ENCODE data around the gene ANKRD40. TPM values are rescaled to one million over a fixed set of nuclear protein-coding genes. Genes with fewer than 3 reads are reported as not detected.

ANKRD40 gene
- total and polyA plus RNA-seq, 9 of the 15 experiments (the other 6 are each of a cell fraction or from before 2014, with no cell fraction given), result 9.0 to 28.9 (median 27.7) TPM

DNA sequence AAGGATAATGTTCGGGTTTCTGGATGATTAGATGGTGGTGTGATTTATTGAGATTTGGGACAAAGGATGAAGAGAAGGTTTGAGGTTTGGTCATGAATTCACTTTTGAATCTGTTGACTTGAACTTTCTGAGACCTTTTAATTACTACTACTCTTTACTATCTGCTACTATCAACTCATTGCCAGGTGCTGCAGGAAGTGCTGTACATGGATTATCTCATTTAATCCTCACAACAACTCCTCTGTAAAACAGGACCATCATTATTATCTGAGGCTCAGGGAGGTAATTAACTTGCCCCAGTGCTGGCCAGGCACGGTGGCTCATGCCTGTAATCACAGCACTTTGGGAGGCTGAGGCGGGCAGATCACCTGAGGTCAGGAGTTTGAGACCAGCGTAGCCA lies 2.9 kb upstream of the ANKRD40 start:
- DNase-seq (ENCODE audit: extremely low read depth in 1 of 4, low spot score in 3 of 4), result no peak
- intact Hi-C loops (cut with micrococcal nuclease), result no loop called here
- ChIA-PET CTCF (ENCODE audit: low intra/inter-chr PET ratio) (no interaction called here), POLR2A (no interaction called here)
- Histone ChIP-seq H3K9ac (ENCODE audit: insufficient read depth in 1 of 2, low read depth in 2 of 2, low read length in 2 of 2) (no peak overlapping the region), H3K27me3 (ENCODE audit: control insufficient read depth in 2 of 2, insufficient read depth in 2 of 2, low read length in 2 of 2) (no peaks in the 10 kb centered on the region), H2AFZ (ENCODE audit: low read depth, low read length) (no peak overlapping the region), H3K4me2 (ENCODE audit: insufficient read depth, low read length) (no peak overlapping the region), H3K4me3 (no peak overlapping the region), H3K9me3 (replicated peaks; ENCODE audit: control insufficient read depth, insufficient read depth, low read depth, low read length) (no peaks in the 10 kb centered on the region), H3K27ac (ENCODE audit: extremely low read depth, low read depth, low read length) (no peak overlapping the region), H3K9me1 (ENCODE audit: control insufficient read depth, insufficient read depth, low read length) (no peaks in the 10 kb centered on the region), H3K4me1 (replicated peaks in 1 of 2; ENCODE audit: control insufficient read depth in 2 of 2, insufficient read depth in 2 of 2, low read length in 2 of 2) (peaks cover 15 to 20% of the 10 kb centered on the region in 2 experiments; a peak in 4 of 5 replicates), H3K79me2 (ENCODE audit: control insufficient read depth, insufficient read depth, low read length) (peaks cover 33% of the 10 kb centered on the region), H3K36me3 (ENCODE audit: control insufficient read depth, insufficient read depth, low read length) (peaks cover 3% of the 10 kb centered on the region; the same call in 1 of the 3 replicates), H4K20me1 (replicated peaks; ENCODE audit: control insufficient read depth, insufficient read depth, low read length) (no peaks in the 10 kb centered on the region)
- in situ Hi-C loops (cut with MboI), result no loop called here
- WGBS (ENCODE audit: insufficient coverage, low coverage, missing lambda C conversion rate), result 46% methylated on average over 4 of the region's 4 CpGs
- no peak for FAIRE-seq
- no peak for ATAC-seq
- TF ChIP-seq TAL1 (IDR thresholded peaks at IDR 0.05) (peak; percentile 22; the same call in 1 of the 2 replicates), CBFA2T3 (IDR thresholded peaks at IDR 0.05) (peak; percentile 75), CBFA2T2 (conservative IDR thresholded peaks at IDR 0.05) (peak; percentile 46), KDM1A (IDR thresholded peaks at IDR 0.05) (peak; percentile 70 to 78; a peak in 3 of 4 replicates), ZNF583 (CRISPR knock-in tag; IDR thresholded peaks at IDR 0.05) (no peak)
- BruUV-seq (replicated peaks), result no TSS peak

DNA sequence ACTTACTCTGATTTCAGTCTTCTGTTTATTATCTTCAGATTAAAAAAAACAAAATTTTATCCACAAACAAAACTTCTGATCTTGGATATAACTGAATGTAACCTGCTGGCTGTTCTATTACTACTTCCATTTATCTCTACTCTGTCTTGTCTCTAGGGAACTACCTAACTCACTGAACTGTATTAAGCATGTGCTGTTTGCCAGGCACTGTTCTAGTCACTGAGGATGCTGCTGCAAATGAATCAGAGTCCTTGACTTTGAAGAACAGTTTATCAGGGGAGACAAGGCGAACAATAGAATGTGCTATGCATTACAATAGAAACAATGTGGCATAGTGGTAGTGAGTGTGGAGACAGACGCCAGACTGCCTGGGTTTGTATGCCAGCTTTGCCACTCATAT lies 2.3 kb upstream of the ANKRD40 start:
- no peaks in the 10 kb centered on the region for H3K9me3 ChIP-seq (replicated peaks; ENCODE audit: control insufficient read depth, insufficient read depth, low read depth, low read length)
- FAIRE-seq, result no peak
- ChIA-PET POLR2A (no interaction called here), CTCF (ENCODE audit: low intra/inter-chr PET ratio) (no interaction called here)
- H4K20me1 ChIP-seq (replicated peaks; ENCODE audit: control insufficient read depth, insufficient read depth, low read length), result no peaks in the 10 kb centered on the region
- no peaks in the 10 kb centered on the region for H3K27me3 ChIP-seq (ENCODE audit: control insufficient read depth in 2 of 2, insufficient read depth in 2 of 2, low read length in 2 of 2)
- H3K27ac ChIP-seq (ENCODE audit: extremely low read depth, low read depth, low read length), result no peak overlapping the region
- intact Hi-C loops (cut with micrococcal nuclease) (no loop called here), in situ Hi-C loops (cut with MboI) (no loop called here)
- peaks cover 37% of the 10 kb centered on the region for H3K79me2 ChIP-seq (ENCODE audit: control insufficient read depth, insufficient read depth, low read length)
- H3K4me1 ChIP-seq (replicated peaks in 1 of 2; ENCODE audit: control insufficient read depth in 2 of 2, insufficient read depth in 2 of 2, low read length in 2 of 2), result peaks cover 15 to 20% of the 10 kb centered on the region in 2 experiments; a peak in 4 of 5 replicates
- H3K9ac ChIP-seq (ENCODE audit: insufficient read depth in 1 of 2, low read depth in 2 of 2, low read length in 2 of 2), result no peak overlapping the region
- H3K4me2 ChIP-seq (ENCODE audit: insufficient read depth, low read length), result no peak overlapping the region
- WGBS (ENCODE audit: insufficient coverage, low coverage, missing lambda C conversion rate), result 87% methylated on average over 2 of the region's 2 CpGs
- ATAC-seq, result no peak
- no peak overlapping the region for H2AFZ ChIP-seq (ENCODE audit: low read depth, low read length)
- peaks cover 9% of the 10 kb centered on the region; the same call in 1 of the 3 replicates for H3K36me3 ChIP-seq (ENCODE audit: control insufficient read depth, insufficient read depth, low read length)
- H3K9me1 ChIP-seq (ENCODE audit: control insufficient read depth, insufficient read depth, low read length), result no peaks in the 10 kb centered on the region
- BruUV-seq (replicated peaks), result TSS peak; percentile 11
- H3K4me3 ChIP-seq, result no peak overlapping the region
- no peak for DNase-seq (ENCODE audit: extremely low read depth in 1 of 4, low spot score in 3 of 4)
- peak; percentile 66 for TF ChIP-seq RBM25 (IDR thresholded peaks at IDR 0.05; ENCODE audit: low read depth, low read length, severe bottlenecking)
- no peak for TF ChIP-seq TAF15 (IDR thresholded peaks at IDR 0.05; ENCODE audit: low read depth, low read length)
